WTC11 (cell line): ENCODE measurements around the gene FAM47E.

Source experiments
- SP1 ChIP-seq: sonication (generic); formaldehyde crosslinking; conservative IDR thresholded peaks from 2 replicates; pipeline ENCODE4 v1.8.1; 2022; ENCODE audit warnings: missing genetic modification reagents
- TF ChIP-seq, protein P1 (sequence below): sonication (generic); formaldehyde crosslinking; IDR thresholded peaks from 2 replicates; pipeline ENCODE4 v1.8.1; 2022; ENCODE audit warnings: missing genetic modification reagents, borderline replicate concordance
- TF ChIP-seq, protein P2 (sequence below): sonication (generic); formaldehyde crosslinking; IDR thresholded peaks from 2 replicates; pipeline ENCODE4 v1.8.0; 2022; ENCODE audit warnings: mild to moderate bottlenecking, missing genetic modification reagents

DNA sequence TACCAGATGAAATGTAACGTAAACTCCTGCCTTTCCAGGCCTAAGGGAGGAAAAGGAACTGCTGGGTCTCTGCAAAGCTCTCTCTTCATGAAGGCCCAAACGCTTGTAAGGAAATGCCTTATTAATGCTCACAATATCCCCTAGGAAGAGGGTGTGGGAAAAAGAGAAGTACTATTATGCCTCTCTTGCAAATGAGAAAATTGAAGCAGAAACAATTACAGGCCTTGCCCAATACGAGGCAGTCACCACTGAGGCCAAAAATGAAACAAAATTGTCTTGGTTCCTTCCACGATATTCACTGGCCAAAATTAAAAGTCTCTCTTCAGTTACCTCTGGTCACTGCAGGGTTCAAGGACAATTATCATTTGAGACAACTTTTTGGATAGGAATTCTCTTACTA lies 41.1 kb upstream of the FAM47E start:
- TF ChIP-seq SP1 (CRISPR knock-in tag): no peak
- TF ChIP-seq, protein P1, sequence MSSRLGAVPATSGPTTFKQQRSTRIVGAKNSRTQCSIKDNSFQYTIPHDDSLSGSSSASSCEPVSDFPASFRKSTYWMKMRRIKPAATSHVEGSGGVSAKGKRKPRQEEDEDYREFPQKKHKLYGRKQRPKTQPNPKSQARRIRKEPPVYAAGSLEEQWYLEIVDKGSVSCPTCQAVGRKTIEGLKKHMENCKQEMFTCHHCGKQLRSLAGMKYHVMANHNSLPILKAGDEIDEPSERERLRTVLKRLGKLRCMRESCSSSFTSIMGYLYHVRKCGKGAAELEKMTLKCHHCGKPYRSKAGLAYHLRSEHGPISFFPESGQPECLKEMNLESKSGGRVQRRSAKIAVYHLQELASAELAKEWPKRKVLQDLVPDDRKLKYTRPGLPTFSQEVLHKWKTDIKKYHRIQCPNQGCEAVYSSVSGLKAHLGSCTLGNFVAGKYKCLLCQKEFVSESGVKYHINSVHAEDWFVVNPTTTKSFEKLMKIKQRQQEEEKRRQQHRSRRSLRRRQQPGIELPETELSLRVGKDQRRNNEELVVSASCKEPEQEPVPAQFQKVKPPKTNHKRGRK: no peak
- TF ChIP-seq, protein P2, sequence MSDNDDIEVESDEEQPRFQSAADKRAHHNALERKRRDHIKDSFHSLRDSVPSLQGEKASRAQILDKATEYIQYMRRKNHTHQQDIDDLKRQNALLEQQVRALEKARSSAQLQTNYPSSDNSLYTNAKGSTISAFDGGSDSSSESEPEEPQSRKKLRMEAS (CRISPR knock-in tag): no peak
